ENCODE results near the gene EPB41L1. TPM values are rescaled to one million over a fixed set of nuclear protein-coding genes. Genes with fewer than 3 reads are reported as not detected.

Gene EPB41L1
- total RNA-seq, 1 experiment from 2014 or later: 7.1 TPM

GRCh38 chr20:36181934-36182603, 27.5 kb downstream of the EPB41L1 start:
- POLR2A ChIA-PET (ENCODE audit: low non-redundant PET): no interaction called here
- TF ChIP-seq, protein P1, sequence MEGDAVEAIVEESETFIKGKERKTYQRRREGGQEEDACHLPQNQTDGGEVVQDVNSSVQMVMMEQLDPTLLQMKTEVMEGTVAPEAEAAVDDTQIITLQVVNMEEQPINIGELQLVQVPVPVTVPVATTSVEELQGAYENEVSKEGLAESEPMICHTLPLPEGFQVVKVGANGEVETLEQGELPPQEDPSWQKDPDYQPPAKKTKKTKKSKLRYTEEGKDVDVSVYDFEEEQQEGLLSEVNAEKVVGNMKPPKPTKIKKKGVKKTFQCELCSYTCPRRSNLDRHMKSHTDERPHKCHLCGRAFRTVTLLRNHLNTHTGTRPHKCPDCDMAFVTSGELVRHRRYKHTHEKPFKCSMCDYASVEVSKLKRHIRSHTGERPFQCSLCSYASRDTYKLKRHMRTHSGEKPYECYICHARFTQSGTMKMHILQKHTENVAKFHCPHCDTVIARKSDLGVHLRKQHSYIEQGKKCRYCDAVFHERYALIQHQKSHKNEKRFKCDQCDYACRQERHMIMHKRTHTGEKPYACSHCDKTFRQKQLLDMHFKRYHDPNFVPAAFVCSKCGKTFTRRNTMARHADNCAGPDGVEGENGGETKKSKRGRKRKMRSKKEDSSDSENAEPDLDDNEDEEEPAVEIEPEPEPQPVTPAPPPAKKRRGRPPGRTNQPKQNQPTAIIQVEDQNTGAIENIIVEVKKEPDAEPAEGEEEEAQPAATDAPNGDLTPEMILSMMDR (conservative IDR thresholded peaks at IDR 0.05; ENCODE audit: low read depth, low read length): no peak
- no peak for TF ChIP-seq EZH2 (IDR thresholded peaks at IDR 0.05; ENCODE audit: borderline replicate concordance, low read depth, low read length, poor library complexity, severe bottlenecking)
- Histone ChIP-seq H3K4me3 (ENCODE audit: low read depth, low read length, poor library complexity, severe bottlenecking) (no peak overlapping the region), H3K9me3 (ENCODE audit: low read depth, low read length, poor library complexity, severe bottlenecking) (no peaks in the 10 kb centered on the region), H3K36me3 (ENCODE audit: insufficient read depth, low read length, poor library complexity, severe bottlenecking) (no peaks in the 10 kb centered on the region), H3K4me1 (ENCODE audit: insufficient read depth, low read length, poor library complexity, severe bottlenecking) (no peaks in the 10 kb centered on the region), H3K27me3 (replicated peaks; ENCODE audit: insufficient read depth, low read depth, low read length, poor library complexity) (no peaks in the 10 kb centered on the region), H3K27ac (ENCODE audit: low read depth, low read length, poor library complexity, severe bottlenecking) (no peak overlapping the region)
- intact Hi-C loops (cut with micrococcal nuclease; ENCODE audit: unreplicated experiment): no loop called here
- CTCF ChIA-PET: no interaction called here
- BruUV-seq (replicated peaks): no TSS peak
- no peak for DNase-seq (ENCODE audit: low spot score)

GRCh38 chr20:36182604-36183154, 28.1 kb downstream of the EPB41L1 start:
- ChIA-PET CTCF (no interaction called here), POLR2A (ENCODE audit: low non-redundant PET) (no interaction called here)
- no TSS peak for BruUV-seq (replicated peaks)
- intact Hi-C loops (cut with micrococcal nuclease; ENCODE audit: unreplicated experiment): no loop called here
- no peaks in the 10 kb centered on the region for H3K27me3 ChIP-seq (replicated peaks; ENCODE audit: insufficient read depth, low read depth, low read length, poor library complexity)
- no peaks in the 10 kb centered on the region for H3K36me3 ChIP-seq (ENCODE audit: insufficient read depth, low read length, poor library complexity, severe bottlenecking)
- no peak overlapping the region for H3K27ac ChIP-seq (ENCODE audit: low read depth, low read length, poor library complexity, severe bottlenecking)
- no peaks in the 10 kb centered on the region for H3K9me3 ChIP-seq (ENCODE audit: low read depth, low read length, poor library complexity, severe bottlenecking)
- TF ChIP-seq EZH2 (IDR thresholded peaks at IDR 0.05; ENCODE audit: borderline replicate concordance, low read depth, low read length, poor library complexity, severe bottlenecking): no peak
- TF ChIP-seq, protein P1 (conservative IDR thresholded peaks at IDR 0.05; ENCODE audit: low read depth, low read length): no peak
- DNase-seq (ENCODE audit: low spot score): no peak
- no peaks in the 10 kb centered on the region for H3K4me1 ChIP-seq (ENCODE audit: insufficient read depth, low read length, poor library complexity, severe bottlenecking)
- no peak overlapping the region for H3K4me3 ChIP-seq (ENCODE audit: low read depth, low read length, poor library complexity, severe bottlenecking)

DNA sequence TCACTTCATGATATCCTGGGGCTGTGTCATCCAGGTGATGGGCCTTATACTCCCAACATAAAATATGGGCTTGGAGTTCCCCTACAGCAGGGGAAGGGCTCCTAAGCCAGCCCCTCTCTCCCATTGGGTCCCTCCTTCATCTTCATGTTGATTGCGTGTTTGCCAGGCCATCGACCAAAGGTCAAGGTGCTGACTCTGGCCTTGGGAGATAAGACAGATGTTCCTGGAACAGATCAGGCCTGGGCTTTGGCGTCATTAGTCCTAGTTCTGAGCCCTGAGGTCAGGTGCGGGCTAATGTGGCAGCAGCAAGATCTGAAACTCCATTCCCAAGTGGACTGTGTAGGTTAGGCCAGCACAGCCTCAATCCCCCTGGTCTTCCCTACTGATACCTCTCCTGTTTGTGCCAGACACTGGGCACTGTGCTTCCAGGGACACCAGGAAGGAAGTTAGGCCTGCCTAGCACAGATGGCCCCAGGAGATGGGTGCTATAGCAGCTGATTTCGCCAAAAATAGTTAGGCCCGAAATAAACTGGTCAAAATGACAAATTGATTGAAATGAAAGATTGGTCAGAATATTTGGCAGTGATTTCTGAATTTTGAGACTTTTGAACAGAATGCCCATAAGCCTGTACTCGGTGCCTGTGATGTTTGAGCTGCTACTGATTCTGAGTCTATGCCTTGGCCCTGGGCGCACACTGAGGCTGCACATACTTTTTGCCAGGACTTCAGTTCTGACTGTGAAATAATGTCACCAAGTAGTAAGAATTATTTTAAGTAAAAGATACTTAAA, 28.8 kb downstream of the EPB41L1 start:
- Histone ChIP-seq H3K27ac (ENCODE audit: low read depth, low read length, poor library complexity, severe bottlenecking) (no peak overlapping the region), H3K9me3 (ENCODE audit: low read depth, low read length, poor library complexity, severe bottlenecking) (no peaks in the 10 kb centered on the region), H3K4me1 (ENCODE audit: insufficient read depth, low read length, poor library complexity, severe bottlenecking) (no peaks in the 10 kb centered on the region), H3K4me3 (ENCODE audit: low read depth, low read length, poor library complexity, severe bottlenecking) (no peak overlapping the region), H3K27me3 (replicated peaks; ENCODE audit: insufficient read depth, low read depth, low read length, poor library complexity) (no peaks in the 10 kb centered on the region), H3K36me3 (ENCODE audit: insufficient read depth, low read length, poor library complexity, severe bottlenecking) (no peaks in the 10 kb centered on the region)
- ChIA-PET CTCF (no interaction called here), POLR2A (ENCODE audit: low non-redundant PET) (no interaction called here)
- TF ChIP-seq EZH2 (IDR thresholded peaks at IDR 0.05; ENCODE audit: borderline replicate concordance, low read depth, low read length, poor library complexity, severe bottlenecking): no peak
- TF ChIP-seq, protein P1 (conservative IDR thresholded peaks at IDR 0.05; ENCODE audit: low read depth, low read length): no peak
- BruUV-seq (replicated peaks): no TSS peak
- intact Hi-C loops (cut with micrococcal nuclease; ENCODE audit: unreplicated experiment): no loop called here
- DNase-seq (ENCODE audit: low spot score): no peak
